Thoracic aorta (tissue), 2 donors: Measurements from ENCODE around the gene NAP1L1. TPM values are rescaled to one million over a fixed set of nuclear protein-coding genes. Genes with fewer than 3 reads are reported as not detected.

ENCODE experiments used
- ATAC-seq: fragments of 150-250 bp; one replicate; pipeline ENCODE4 v1.8.0; 2017; ENCODE audit warnings: low read depth; ENCODE audit not compliant: insufficient number of reproducible peaks, low FRiP score
- DNase-seq: peaks from one replicate; pipeline ENCODE4 v3.0.0-alpha.2; 2020; ENCODE audit warnings: low spot score
- H3K27ac ChIP-seq, 2 donors: fragments of 200-600 bp; sonication (generic); 1 replicate in 1 of 2; 2 replicates in 1 of 2; pipeline ENCODE4 v1.5.1; 2016; ENCODE audit warnings: mild to moderate bottlenecking in 2 of 2, moderate library complexity in 2 of 2
- H3K27me3 ChIP-seq: fragments of 200-600 bp; sonication (generic); replicated peaks from 2 replicates; pipeline ENCODE4 v1.6.0; 2016; ENCODE audit warnings: mild to moderate bottlenecking; ENCODE audit not compliant: insufficient read depth
- H3K36me3 ChIP-seq: fragments of 200-600 bp; sonication (generic); one replicate; pipeline ENCODE4 v1.5.1; 2016
- H3K4me1 ChIP-seq, 2 donors: fragments of 200-600 bp; sonication (generic); 1 replicate in 1 of 2; 2 replicates in 1 of 2; pipeline versions ENCODE4 v1.5.1 to v1.6.0; 2016; ENCODE audit warnings: low read depth in 2 of 2, mild to moderate bottlenecking in 1 of 2; ENCODE audit not compliant: control insufficient read depth in 1 of 2
- H3K4me3 ChIP-seq: fragments of 200-600 bp; sonication (generic); 2 replicates; pipeline ENCODE4 v1.5.1; 2016; ENCODE audit warnings: mild to moderate bottlenecking
- H3K9me3 ChIP-seq: fragments of 200-600 bp; sonication (generic); 2 replicates; pipeline ENCODE4 v1.5.1; 2016
- CTCF ChIP-seq: fragments of 200-600 bp; sonication (generic); IDR thresholded peaks from one replicate; pipeline ENCODE4 v1.5.1; 2019; ENCODE audit warnings: antibody characterized with exemption
- total RNA-seq, 2 donors: library from RNA; depleted of rRNA; stranded (reverse); fragments of >200 nt; gene quantifications; one replicate each; pipeline versions ENCODE4 v1.1.0 to v1.2.3, GENCODE V29; 2016

The NAP1L1 gene
- total RNA-seq, 2 donors from 2014 or later = 178 to 316 TPM

- H3K36me3 ChIP-seq = no peaks in the 10 kb centered on the region
- no peaks in the 10 kb centered on the region for H3K4me1 ChIP-seq
- no peak for DNase-seq
- no peaks in the 10 kb centered on the region for H3K27me3 ChIP-seq
- no peak for TF ChIP-seq CTCF
- no peak for ATAC-seq
- no peak overlapping the region for H3K27ac ChIP-seq
- H3K9me3 ChIP-seq = no peaks in the 10 kb centered on the region
- H3K4me3 ChIP-seq = no peak overlapping the region
Measured at GRCh38 chr12:76096079-76096646, 11.7 kb upstream of the NAP1L1 start.

- Histone ChIP-seq H3K4me3 (no peak overlapping the region), H3K27ac (no peak overlapping the region), H3K27me3 (no peaks in the 10 kb centered on the region), H3K36me3 (no peaks in the 10 kb centered on the region), H3K9me3 (no peaks in the 10 kb centered on the region), H3K4me1 (no peaks in the 10 kb centered on the region)
- no peak for ATAC-seq
- TF ChIP-seq CTCF = no peak
- DNase-seq = no peak
Measured at GRCh38 chr12:76094754-76095153, 10.3 kb upstream of the NAP1L1 start.

- DNase-seq (no peak), ATAC-seq (no peak)
- H3K36me3 ChIP-seq = no peaks in the 10 kb centered on the region
- no peaks in the 10 kb centered on the region for H3K27me3 ChIP-seq
- H3K4me3 ChIP-seq = no peak overlapping the region
- no peaks in the 10 kb centered on the region for H3K9me3 ChIP-seq
- no peak for TF ChIP-seq CTCF
- H3K4me1 ChIP-seq = peaks cover 0 to 3% of the 10 kb centered on the region in 2 donors
- H3K27ac ChIP-seq = no peak overlapping the region
Measured at GRCh38 chr12:76091246-76091754, 6.8 kb upstream of the NAP1L1 start.

- no peak for ATAC-seq
- Histone ChIP-seq H3K27ac (peak overlapping the region; percentile 97 to 98), H3K9me3 (no peaks in the 10 kb centered on the region), H3K36me3 (no peaks in the 10 kb centered on the region), H3K4me1 (peaks cover 8 to 34% of the 10 kb centered on the region in 2 donors), H3K4me3 (peak overlapping the region; percentile 89), H3K27me3 (no peaks in the 10 kb centered on the region)
- DNase-seq = no peak
- TF ChIP-seq CTCF = no peak
Measured at GRCh38 chr12:76085520-76085868, 1.0 kb upstream of the NAP1L1 start.

- peak; percentile 81 for ATAC-seq
- peak overlapping the region; percentile 97 to 98 for H3K27ac ChIP-seq
- H3K27me3 ChIP-seq = no peaks in the 10 kb centered on the region
- peaks cover 8 to 34% of the 10 kb centered on the region in 2 donors for H3K4me1 ChIP-seq
- no peak for TF ChIP-seq CTCF
- H3K36me3 ChIP-seq = no peaks in the 10 kb centered on the region
- H3K9me3 ChIP-seq = no peaks in the 10 kb centered on the region
- peak overlapping the region; percentile 89 for H3K4me3 ChIP-seq
- peak; percentile 29 for DNase-seq
Measured at GRCh38 chr12:76084863-76085519, 506 bp upstream of the NAP1L1 start.
